ENCODE results near the gene UNC5C. TPM values are rescaled to one million over a fixed set of nuclear protein-coding genes. Genes with fewer than 3 reads are reported as not detected.
A peak's percentile ranks its signal among the peaks of the same experiment; 100 is the strongest.

Gene UNC5C
- total and polyA plus RNA-seq, 8 donors, result 0.13 to 14.3 (median 2.0) TPM

GRCh38 chr4:95212692-95213091 lies 336.1 kb downstream of the UNC5C start:
- H3K9me3 ChIP-seq, result no peaks in the 10 kb centered on the region
- H3K4me3 ChIP-seq, result peak overlapping the region in 3 of 4 donors; percentile 7 to 25 (median 11)
- TF ChIP-seq EP300 (IDR thresholded peaks at IDR 0.05) (no peak), POLR2A (IDR thresholded peaks at IDR 0.05) (no peak), POLR2AphosphoS5 (IDR thresholded peaks at IDR 0.05) (no peak)
- TF ChIP-seq, protein P1, sequence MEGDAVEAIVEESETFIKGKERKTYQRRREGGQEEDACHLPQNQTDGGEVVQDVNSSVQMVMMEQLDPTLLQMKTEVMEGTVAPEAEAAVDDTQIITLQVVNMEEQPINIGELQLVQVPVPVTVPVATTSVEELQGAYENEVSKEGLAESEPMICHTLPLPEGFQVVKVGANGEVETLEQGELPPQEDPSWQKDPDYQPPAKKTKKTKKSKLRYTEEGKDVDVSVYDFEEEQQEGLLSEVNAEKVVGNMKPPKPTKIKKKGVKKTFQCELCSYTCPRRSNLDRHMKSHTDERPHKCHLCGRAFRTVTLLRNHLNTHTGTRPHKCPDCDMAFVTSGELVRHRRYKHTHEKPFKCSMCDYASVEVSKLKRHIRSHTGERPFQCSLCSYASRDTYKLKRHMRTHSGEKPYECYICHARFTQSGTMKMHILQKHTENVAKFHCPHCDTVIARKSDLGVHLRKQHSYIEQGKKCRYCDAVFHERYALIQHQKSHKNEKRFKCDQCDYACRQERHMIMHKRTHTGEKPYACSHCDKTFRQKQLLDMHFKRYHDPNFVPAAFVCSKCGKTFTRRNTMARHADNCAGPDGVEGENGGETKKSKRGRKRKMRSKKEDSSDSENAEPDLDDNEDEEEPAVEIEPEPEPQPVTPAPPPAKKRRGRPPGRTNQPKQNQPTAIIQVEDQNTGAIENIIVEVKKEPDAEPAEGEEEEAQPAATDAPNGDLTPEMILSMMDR (IDR thresholded peaks at IDR 0.05), result no peak
- DNase-seq, result no peak
- no peaks in the 10 kb centered on the region for H3K36me3 ChIP-seq
- intact Hi-C loops (cut with DNase I; ENCODE audit: low total_unique reads), result no loop called here
- H3K4me1 ChIP-seq, result peaks cover 0 to 8% (median 6%) of the 10 kb centered on the region in 4 donors
- H3K27me3 ChIP-seq, result no peaks in the 10 kb centered on the region
- no peak overlapping the region for H3K27ac ChIP-seq
- 34 to 64% (median 54%) methylated on average over 8 of the region's 8 CpGs for WGBS, 5 donors

DNA sequence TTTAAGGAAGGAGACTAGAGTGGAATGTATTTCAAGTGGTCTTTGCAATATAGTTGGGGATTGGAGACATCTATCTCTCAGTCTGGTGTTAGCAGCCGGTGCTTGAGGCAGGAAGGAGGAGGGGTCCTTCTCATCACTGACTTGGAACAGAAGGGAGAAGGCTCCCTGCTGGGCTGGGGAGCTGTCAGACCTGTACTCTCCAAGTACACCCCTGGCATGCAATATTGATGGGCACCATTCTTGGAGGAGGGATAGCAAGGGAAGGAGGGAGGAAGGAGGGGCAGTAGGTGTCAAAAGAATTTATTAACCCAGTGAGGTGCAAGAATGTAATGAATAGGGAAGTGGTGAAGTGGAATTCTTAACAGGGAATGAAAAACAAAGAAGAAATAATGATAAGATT lies 338.8 kb downstream of the UNC5C start:
- no peak overlapping the region for H3K27ac ChIP-seq
- peaks cover 0 to 8% (median 6%) of the 10 kb centered on the region in 4 donors for H3K4me1 ChIP-seq
- no peaks in the 10 kb centered on the region for H3K9me3 ChIP-seq
- WGBS, 5 donors, result 85 to 100% (median 90%) methylated on average over 1 of the region's 1 CpG
- no peak overlapping the region for H3K4me3 ChIP-seq
- no peaks in the 10 kb centered on the region for H3K36me3 ChIP-seq
- TF ChIP-seq, protein P1 (IDR thresholded peaks at IDR 0.05), result no peak
- TF ChIP-seq POLR2A (IDR thresholded peaks at IDR 0.05) (no peak), EP300 (IDR thresholded peaks at IDR 0.05) (no peak), POLR2AphosphoS5 (IDR thresholded peaks at IDR 0.05) (no peak)
- no peak for DNase-seq
- intact Hi-C loops (cut with DNase I; ENCODE audit: low total_unique reads), result no loop called here
- no peaks in the 10 kb centered on the region for H3K27me3 ChIP-seq

DNA sequence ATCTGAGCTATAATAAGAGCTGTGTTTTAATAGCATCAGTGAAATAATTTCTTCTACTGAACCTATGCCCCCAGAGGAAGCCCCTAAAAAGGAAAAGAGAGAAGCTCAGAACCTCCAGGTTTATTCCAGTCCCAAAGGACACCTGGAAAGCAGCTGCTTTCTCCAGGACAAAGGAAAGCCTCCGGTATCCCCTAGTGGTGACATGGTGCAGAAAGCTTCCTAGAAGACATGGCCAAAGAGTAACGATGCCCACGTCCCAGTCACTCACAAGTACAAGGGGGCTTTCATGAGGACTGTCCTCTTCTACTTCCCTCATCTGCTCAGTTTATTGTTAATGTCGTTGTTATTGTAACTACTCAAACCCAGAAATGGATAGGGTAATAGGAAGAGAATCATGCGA lies 343.9 kb downstream of the UNC5C start:
- WGBS, 5 donors, result 26 to 69% (median 42%) methylated on average over 5 of the region's 5 CpGs
- intact Hi-C loops (cut with DNase I; ENCODE audit: low total_unique reads), result no loop called here
- no peak overlapping the region for H3K4me3 ChIP-seq
- H3K4me1 ChIP-seq, result no peaks in the 10 kb centered on the region
- no peaks in the 10 kb centered on the region for H3K9me3 ChIP-seq
- H3K27ac ChIP-seq, result no peak overlapping the region
- H3K36me3 ChIP-seq, result peaks cover 0 to 3% (median 0%) of the 10 kb centered on the region in 4 donors
- no peak for DNase-seq
- H3K27me3 ChIP-seq, result no peaks in the 10 kb centered on the region
- TF ChIP-seq, protein P1 (IDR thresholded peaks at IDR 0.05), result peak in 2 of 7 experiments; percentile 13 to 22
- TF ChIP-seq POLR2AphosphoS5 (IDR thresholded peaks at IDR 0.05) (no peak), EP300 (IDR thresholded peaks at IDR 0.05) (no peak), POLR2A (IDR thresholded peaks at IDR 0.05) (no peak)

- H3K36me3 ChIP-seq, result peaks cover 0 to 3% (median 0%) of the 10 kb centered on the region in 4 donors
- intact Hi-C loops (cut with DNase I; ENCODE audit: low total_unique reads), result no loop called here
- DNase-seq, result no peak
- H3K27me3 ChIP-seq, result no peaks in the 10 kb centered on the region
- H3K27ac ChIP-seq, result no peak overlapping the region
- no peaks in the 10 kb centered on the region for H3K9me3 ChIP-seq
- 72 to 81% (median 73%) methylated on average over 8 of the region's 8 CpGs for WGBS, 5 donors
- H3K4me1 ChIP-seq, result no peaks in the 10 kb centered on the region
- TF ChIP-seq POLR2A (IDR thresholded peaks at IDR 0.05) (no peak), EP300 (IDR thresholded peaks at IDR 0.05) (no peak)
- H3K4me3 ChIP-seq, result no peak overlapping the region
These were observed 344.4 kb downstream of the UNC5C start for GRCh38 chr4:95204267-95204844.

GRCh38 chr4:95198961-95199360 lies 349.8 kb downstream of the UNC5C start:
- 85 to 93% (median 91%) methylated on average over 7 of the region's 7 CpGs for WGBS, 5 donors
- Histone ChIP-seq H3K9me3 (no peaks in the 10 kb centered on the region), H3K27ac (no peak overlapping the region), H3K36me3 (peaks cover 0 to 3% (median 0%) of the 10 kb centered on the region in 4 donors), H3K4me3 (no peak overlapping the region), H3K4me1 (no peaks in the 10 kb centered on the region), H3K27me3 (no peaks in the 10 kb centered on the region)
- no peak for DNase-seq
- intact Hi-C loops (cut with DNase I; ENCODE audit: low total_unique reads), result no loop called here
- TF ChIP-seq POLR2A (IDR thresholded peaks at IDR 0.05) (no peak), EP300 (IDR thresholded peaks at IDR 0.05) (no peak), POLR2AphosphoS5 (IDR thresholded peaks at IDR 0.05) (no peak)
- TF ChIP-seq, protein P1 (IDR thresholded peaks at IDR 0.05), result no peak
